Retinal pigment epithelial cell (primary cell): ENCODE data around the gene ERC1.
"Not testable (repeated sequence)": the region's sequence is repeated elsewhere in the genome, so short reads cannot be mapped to it uniquely, and the experiment has no call there.

ENCODE experiments used
- DNase-seq: peaks from one replicate; pipeline ENCODE4 v3.0.0-alpha.2; 2010; ENCODE audit warnings: low read depth
- H3K4me3 ChIP-seq: 2 replicates; pipeline ENCODE4 v1.5.1; 2011; ENCODE audit warnings: mild to moderate bottlenecking, low read length, control low read depth, moderate library complexity
- TF ChIP-seq, protein P1 (sequence below): conservative IDR thresholded peaks from 2 replicates; pipeline ENCODE4 v1.5.1; 2011; ENCODE audit warnings: low read depth, low read length, control low read depth, inconsistent platforms

The ERC1 gene

DNA sequence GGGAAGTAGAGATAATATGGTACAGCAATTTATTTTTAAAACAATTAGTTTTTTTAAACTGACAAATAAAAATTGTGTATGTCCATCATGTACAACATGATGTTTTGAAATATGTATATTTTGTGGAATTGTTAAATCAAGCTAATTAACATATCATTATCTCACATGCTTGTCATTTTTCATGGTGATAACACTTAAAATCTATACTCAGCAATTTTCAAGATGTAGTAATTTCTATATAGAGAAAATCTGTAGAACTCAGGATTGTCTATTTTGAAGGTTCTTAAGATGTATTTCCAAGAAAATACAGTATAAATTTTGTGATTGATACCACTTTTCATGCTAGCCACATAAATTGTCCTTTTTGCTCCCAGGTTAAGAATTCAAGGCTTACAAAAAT, 356.3 kb downstream of the ERC1 start:
- TF ChIP-seq, protein P1, sequence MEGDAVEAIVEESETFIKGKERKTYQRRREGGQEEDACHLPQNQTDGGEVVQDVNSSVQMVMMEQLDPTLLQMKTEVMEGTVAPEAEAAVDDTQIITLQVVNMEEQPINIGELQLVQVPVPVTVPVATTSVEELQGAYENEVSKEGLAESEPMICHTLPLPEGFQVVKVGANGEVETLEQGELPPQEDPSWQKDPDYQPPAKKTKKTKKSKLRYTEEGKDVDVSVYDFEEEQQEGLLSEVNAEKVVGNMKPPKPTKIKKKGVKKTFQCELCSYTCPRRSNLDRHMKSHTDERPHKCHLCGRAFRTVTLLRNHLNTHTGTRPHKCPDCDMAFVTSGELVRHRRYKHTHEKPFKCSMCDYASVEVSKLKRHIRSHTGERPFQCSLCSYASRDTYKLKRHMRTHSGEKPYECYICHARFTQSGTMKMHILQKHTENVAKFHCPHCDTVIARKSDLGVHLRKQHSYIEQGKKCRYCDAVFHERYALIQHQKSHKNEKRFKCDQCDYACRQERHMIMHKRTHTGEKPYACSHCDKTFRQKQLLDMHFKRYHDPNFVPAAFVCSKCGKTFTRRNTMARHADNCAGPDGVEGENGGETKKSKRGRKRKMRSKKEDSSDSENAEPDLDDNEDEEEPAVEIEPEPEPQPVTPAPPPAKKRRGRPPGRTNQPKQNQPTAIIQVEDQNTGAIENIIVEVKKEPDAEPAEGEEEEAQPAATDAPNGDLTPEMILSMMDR: no peak
- H3K4me3 ChIP-seq: no peak overlapping the region
- no peak for DNase-seq

DNA sequence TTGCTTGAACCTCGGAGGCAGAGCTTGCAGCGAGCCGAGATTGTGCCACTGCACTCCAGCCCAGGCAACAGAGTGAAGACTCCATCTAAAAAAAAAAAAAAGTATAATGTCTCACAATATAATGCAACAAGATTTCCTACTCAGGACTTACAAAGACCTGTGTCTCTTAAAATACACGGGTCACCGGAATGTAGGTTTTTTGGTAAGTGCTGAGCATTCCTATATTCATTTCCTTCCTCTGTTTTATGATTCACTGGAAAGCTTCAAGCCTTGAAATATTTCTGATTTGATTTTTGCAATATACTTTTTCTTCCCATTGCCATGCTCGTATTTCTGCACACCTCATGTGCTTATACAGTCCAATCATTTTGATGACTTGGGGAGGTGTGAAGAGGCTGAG, 357.6 kb downstream of the ERC1 start:
- H3K4me3 ChIP-seq: no peak overlapping the region
- no peak for DNase-seq
- TF ChIP-seq, protein P1: no peak

DNA sequence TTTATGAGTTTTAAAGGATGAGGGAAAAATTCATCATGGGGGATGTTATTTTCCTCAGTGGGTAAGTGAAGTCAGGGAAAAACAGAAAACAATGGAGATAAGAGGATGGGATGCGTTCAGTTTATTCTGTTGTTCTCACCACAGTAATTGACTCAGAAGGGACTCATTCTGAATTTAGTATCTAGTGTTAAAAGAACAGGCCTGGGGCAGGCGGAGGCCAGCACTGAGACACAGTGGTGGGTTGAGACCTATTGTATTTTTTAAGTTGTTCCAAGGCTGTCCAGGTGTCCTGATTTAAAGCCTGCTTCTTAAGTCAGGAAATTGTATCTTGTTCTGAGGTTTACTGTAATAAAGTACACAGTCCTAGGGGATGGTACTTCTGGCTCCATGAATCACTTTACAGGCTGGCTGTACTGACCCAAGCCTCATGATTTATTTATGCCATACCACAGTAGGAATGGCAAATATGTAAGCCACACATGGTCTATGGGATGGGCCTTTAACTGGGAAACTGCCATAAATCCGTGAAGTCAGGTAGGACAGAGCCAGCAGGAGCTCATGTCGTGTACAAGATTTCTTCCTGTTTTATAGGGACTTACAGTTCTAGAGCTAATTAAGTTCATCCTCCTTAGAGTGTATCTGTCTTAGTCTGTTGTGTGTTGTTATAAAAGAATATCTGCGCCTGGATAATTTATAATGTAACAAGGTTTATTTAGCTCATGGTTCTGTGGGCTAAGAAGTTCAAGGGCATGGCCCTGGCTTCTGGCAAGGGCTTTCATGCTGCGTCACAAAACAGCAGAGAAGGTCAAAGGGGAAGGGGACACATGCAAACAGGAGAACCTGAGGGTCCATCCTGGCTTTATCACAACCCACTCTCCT, 359.3 kb downstream of the ERC1 start:
- H3K4me3 ChIP-seq: no peak overlapping the region
- TF ChIP-seq, protein P1: no peak
- DNase-seq: peak; percentile 89

DNA sequence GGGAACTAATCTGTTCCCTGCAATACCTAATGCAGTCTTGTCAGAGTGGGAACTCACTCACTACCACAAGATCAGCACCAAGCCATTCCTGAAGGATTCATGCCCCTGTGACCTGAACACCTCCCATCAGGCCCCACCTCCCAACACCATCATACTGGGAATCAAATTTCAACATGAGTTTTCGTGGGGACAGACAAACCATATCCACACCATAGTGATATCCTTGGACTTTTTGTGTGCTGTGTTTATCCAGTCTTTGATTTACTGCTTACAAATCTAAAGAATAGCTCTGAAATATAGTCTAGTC, 359.9 kb downstream of the ERC1 start:
- no peak overlapping the region for H3K4me3 ChIP-seq
- TF ChIP-seq, protein P1: no peak
- DNase-seq: no peak

DNA sequence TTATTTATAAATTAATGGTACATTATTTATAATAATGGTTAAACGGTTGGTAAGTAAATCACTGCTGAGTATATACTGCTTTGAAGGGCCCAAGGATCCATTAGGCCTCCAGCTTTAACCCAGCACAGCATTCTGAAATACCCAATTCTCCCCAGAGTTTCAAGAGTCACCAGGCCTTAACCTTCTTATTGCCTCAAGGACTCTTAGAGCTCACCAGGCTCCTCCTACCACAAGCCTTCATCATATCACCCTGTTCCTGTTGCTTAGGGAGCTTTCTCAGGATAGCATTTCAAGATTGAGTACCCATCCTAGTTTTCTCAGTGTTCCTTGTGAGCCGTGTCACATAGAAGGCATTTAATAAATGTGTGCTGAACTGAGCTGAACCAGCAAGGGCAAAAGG, 360.9 kb downstream of the ERC1 start:
- DNase-seq: no peak
- TF ChIP-seq, protein P1: no peak
- H3K4me3 ChIP-seq: no peak overlapping the region

DNA sequence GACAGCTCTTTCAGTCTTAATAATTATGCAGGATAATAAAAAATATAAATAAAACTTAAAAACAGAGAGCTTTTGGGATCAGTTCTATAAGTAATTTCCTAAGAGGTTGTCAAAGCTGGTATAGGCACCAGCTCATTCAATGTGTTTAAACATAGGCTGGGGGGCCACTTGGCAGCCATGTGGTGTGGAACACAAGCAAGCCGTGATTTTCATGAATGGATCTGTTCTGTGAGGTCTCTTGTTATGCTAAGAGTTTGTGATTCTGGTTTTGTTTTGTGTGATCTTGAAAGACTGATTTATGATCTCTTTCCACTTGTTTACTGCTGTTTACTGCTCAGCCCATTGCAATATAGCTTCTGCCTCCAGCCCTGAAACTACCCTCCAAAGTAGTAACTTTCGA, 362.4 kb downstream of the ERC1 start:
- TF ChIP-seq, protein P1: no peak
- DNase-seq: no peak
- H3K4me3 ChIP-seq: no peak overlapping the region

DNA sequence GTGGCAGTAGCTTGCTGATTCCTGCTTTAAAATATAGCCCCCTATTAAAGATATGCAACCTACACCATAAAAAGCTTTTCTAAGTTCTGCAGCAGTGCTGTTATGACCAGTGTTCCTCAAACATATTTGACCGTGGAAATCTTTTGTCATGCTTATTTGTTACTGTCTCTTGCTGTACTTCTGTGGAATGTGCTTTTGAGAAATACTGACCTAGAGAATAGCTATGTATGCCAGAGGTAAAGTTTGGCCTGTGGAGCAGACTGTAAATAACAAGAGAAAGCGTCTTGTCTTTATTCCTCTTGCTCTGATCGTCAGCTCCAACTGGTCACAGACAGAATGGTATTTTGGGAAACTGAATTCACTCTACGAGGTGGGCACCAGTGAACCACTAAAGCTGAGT, 364.4 kb downstream of the ERC1 start:
- no peak overlapping the region for H3K4me3 ChIP-seq
- no peak for DNase-seq
- TF ChIP-seq, protein P1: no peak

DNA sequence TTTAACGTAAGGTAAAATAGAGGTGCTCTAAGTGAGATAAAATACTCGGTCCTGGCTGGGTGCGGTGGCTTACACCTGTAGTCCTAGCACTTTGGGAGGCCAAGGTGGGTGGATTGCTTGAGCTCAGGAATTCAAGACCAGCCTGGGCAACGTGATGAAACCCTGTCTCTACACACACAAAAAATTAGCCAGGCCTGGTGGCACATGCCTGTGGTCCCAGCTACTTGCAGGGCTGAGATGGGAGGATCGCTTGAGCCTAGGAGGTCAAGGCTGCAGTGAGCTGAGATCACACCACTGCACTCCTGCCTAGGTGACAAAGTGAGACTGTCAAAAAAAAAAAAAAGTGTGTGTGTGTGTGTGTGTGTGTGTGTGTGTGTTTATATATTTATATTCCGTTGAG, 364.8 kb downstream of the ERC1 start:
- not testable (repeated sequence) for DNase-seq, H3K4me3 ChIP-seq
